SK-N-SH (cell line): ENCODE data around the gene CPT1C. TPM values are rescaled to one million over a fixed set of nuclear protein-coding genes. Genes with fewer than 3 reads are reported as not detected.
A peak's percentile ranks its signal among the peaks of the same experiment; 100 is the strongest.

Source experiments
- CTCF ChIA-PET: fragments of 300-600, 350-600 bp; formaldehyde crosslinking; extraction: SDS; loops from one replicate; lab custom pipeline; 2021; lab: Yijun Ruan, JAX
- POLR2A ChIA-PET: fragments of 350-600 bp; sonication (Branson Sonifier 250); formaldehyde crosslinking; extraction: SDS; loops from one replicate; lab custom pipeline; 2020; ENCODE audit warnings: antibody characterized with exemption, inconsistent platforms; lab: Yijun Ruan, JAX
- DNase-seq: peaks from one replicate; pipeline ENCODE4 v3.0.0; 2012
- H2AFZ ChIP-seq: fragments of 200-600 bp; sonication (generic); 2 replicates; pipeline ENCODE4 v1.8.1; 2016; ENCODE audit warnings: antibody characterized with exemption, mild to moderate bottlenecking, low read depth
- H3F3A ChIP-seq: fragments of 200-600 bp; sonication (generic); replicated peaks from 2 replicates; pipeline ENCODE3; 2016; ENCODE audit warnings: antibody characterized with exemption, mild to moderate bottlenecking; ENCODE audit not compliant: insufficient read depth
- H3K27ac ChIP-seq, 2 experiments: fragments of 200-500 bp in 1 of 2; fragments of 200-600 bp in 1 of 2; sonication (Bioruptor generic) in 1 of 2; sonication (generic), shearing (Covaris generic) in 1 of 2; 2 replicates each; pipeline versions ENCODE4 v1.5.1 to v1.6.1; 2014 to 2016; ENCODE audit warnings: low read depth in 2 of 2, inconsistent platforms in 1 of 2, low read length in 1 of 2, mild to moderate bottlenecking in 1 of 2, mixed read lengths in 1 of 2
- H3K27me3 ChIP-seq: fragments of 200-600 bp; sonication (generic), shearing (Covaris generic); 2 replicates; pipeline ENCODE4 v1.6.1; 2016; ENCODE audit warnings: mixed run types; ENCODE audit not compliant: insufficient read depth
- H3K36me3 ChIP-seq, 2 experiments: fragments of 200-500 bp in 1 of 2; fragments of 200-600 bp in 1 of 2; sonication (Bioruptor generic) in 1 of 2; sonication (generic) in 1 of 2; replicated peaks in 1 of 2; 2 replicates each; pipeline versions ENCODE3 to v1.5.1; 2014 to 2016; ENCODE audit warnings: low read length in 1 of 2, mild to moderate bottlenecking in 1 of 2; ENCODE audit not compliant: insufficient read depth in 2 of 2, control insufficient read depth in 1 of 2
- H3K4me1 ChIP-seq, 2 experiments: fragments of 200-500 bp in 1 of 2; fragments of 200-600 bp in 1 of 2; sonication (Bioruptor generic) in 1 of 2; sonication (generic), shearing (Covaris generic) in 1 of 2; 2 replicates each; pipeline versions ENCODE4 v1.5.1 to v1.6.1; 2014 to 2016; ENCODE audit warnings: low read depth in 1 of 2, low read length in 1 of 2, mixed run types in 1 of 2; ENCODE audit not compliant: insufficient read depth in 2 of 2, control insufficient read depth in 1 of 2
- H3K4me2 ChIP-seq: fragments of 200-600 bp; sonication (generic), shearing (Covaris generic); 2 replicates; pipeline ENCODE4 v1.6.1; 2017; ENCODE audit warnings: mixed run types
- H3K4me3 ChIP-seq, 2 experiments: fragments of 200-500 bp in 1 of 2; fragments of 200-600 bp in 1 of 2; sonication (Bioruptor generic) in 1 of 2; sonication (generic), shearing (Covaris generic) in 1 of 2; 2 replicates each; pipeline versions ENCODE4 v1.5.1 to v1.8.1; 2014 to 2016; ENCODE audit warnings: low read depth in 2 of 2, inconsistent platforms in 1 of 2, low read length in 1 of 2, mild to moderate bottlenecking in 1 of 2, mixed read lengths in 1 of 2, moderate library complexity in 1 of 2
- H3K79me2 ChIP-seq: fragments of 200-600 bp; sonication (generic); 2 replicates; pipeline ENCODE4 v1.8.1; 2017; ENCODE audit warnings: mild to moderate bottlenecking; ENCODE audit not compliant: insufficient read depth
- H3K9ac ChIP-seq: fragments of 200-600 bp; sonication (generic); 2 replicates; pipeline ENCODE4 v1.6.1; 2017; ENCODE audit warnings: mixed run types
- H3K9me2 ChIP-seq: fragments of 200-600 bp; sonication (generic); 2 replicates; pipeline ENCODE4 v1.6.1; 2017; ENCODE audit warnings: mixed run types
- H3K9me3 ChIP-seq: fragments of 200-600 bp; sonication (generic); 2 replicates; pipeline ENCODE4 v1.6.1; 2017; ENCODE audit warnings: mixed run types, mild to moderate bottlenecking, moderate library complexity
- H4K20me1 ChIP-seq: fragments of 200-600 bp; sonication (generic); 2 replicates; pipeline ENCODE4 v1.6.1; 2017; ENCODE audit warnings: mild to moderate bottlenecking, mixed run types; ENCODE audit not compliant: insufficient read depth
- CTCF ChIP-seq: fragments of 200-600 bp; sonication (generic); IDR thresholded peaks from 2 replicates; pipeline ENCODE4 v1.6.1; 2017; ENCODE audit warnings: antibody characterized with exemption, mild to moderate bottlenecking, moderate library complexity
- EP300 ChIP-seq, 2 experiments: IDR thresholded peaks; 2 replicates each; pipeline versions ENCODE4 v1.4.0 to v1.6.1; 2012; ENCODE audit warnings: borderline replicate concordance in 1 of 2, low read depth in 1 of 2, low read length in 1 of 2
- EZH2phosphoT487 ChIP-seq: fragments of 200-600 bp; sonication (generic); IDR thresholded peaks from 2 replicates; pipeline ENCODE4 v1.6.1; 2017; ENCODE audit warnings: low read depth, mixed run types, mild to moderate bottlenecking, antibody characterized with exemption, moderate library complexity, borderline replicate concordance
- FOXM1 ChIP-seq: IDR thresholded peaks from 2 replicates; pipeline ENCODE4 v1.4.0; 2012; ENCODE audit warnings: low read depth, mild to moderate bottlenecking
- GATA2 ChIP-seq: sonication (generic); formaldehyde crosslinking; IDR thresholded peaks from 2 replicates; pipeline ENCODE4 v1.5.0; 2020; ENCODE audit warnings: mild to moderate bottlenecking, missing genetic modification reagents
- JUND ChIP-seq: IDR thresholded peaks from 2 replicates; pipeline ENCODE4 v1.4.0; 2012
- MAX ChIP-seq: IDR thresholded peaks from 2 replicates; pipeline ENCODE4 v1.4.0; 2012; ENCODE audit warnings: low read depth
- MXI1 ChIP-seq: IDR thresholded peaks from 2 replicates; pipeline ENCODE4 v1.6.1; 2012; ENCODE audit warnings: mild to moderate bottlenecking, low read depth, low read length, improper control_type of control experiment
- PBX3 ChIP-seq: IDR thresholded peaks from 2 replicates; pipeline ENCODE4; 2012
- RAD21 ChIP-seq: IDR thresholded peaks from 2 replicates; pipeline ENCODE4 v1.6.1; 2012; ENCODE audit warnings: mild to moderate bottlenecking, low read length
- RCOR1 ChIP-seq: fragments of 150-350 bp; IDR thresholded peaks from 2 replicates; pipeline ENCODE4 v1.6.1; 2017; ENCODE audit warnings: antibody characterized with exemption, low read length
- RXRA ChIP-seq: IDR thresholded peaks from 2 replicates; pipeline ENCODE4 v1.4.0; 2012; ENCODE audit warnings: low read depth, mild to moderate bottlenecking, borderline replicate concordance
- SMC3 ChIP-seq: IDR thresholded peaks from 2 replicates; pipeline ENCODE4 v1.6.1; 2012; ENCODE audit warnings: low read depth, low read length, improper control_type of control experiment
- TCF12 ChIP-seq: IDR thresholded peaks from 2 replicates; pipeline ENCODE4 v1.4.0; 2012
- TEAD4 ChIP-seq: IDR thresholded peaks from 2 replicates; pipeline ENCODE4 v1.4.0; 2012; ENCODE audit warnings: mild to moderate bottlenecking, borderline replicate concordance; ENCODE audit not compliant: insufficient read depth
- USF1 ChIP-seq: IDR thresholded peaks from 2 replicates; pipeline ENCODE4 v1.4.0; 2012; ENCODE audit warnings: low read depth, borderline replicate concordance
- WGBS: methylation state at CpG from one replicate; pipeline ENCODE4 v1.1.6; 2017; ENCODE audit warnings: low lambda C conversion rate; 5-methylcytosine and 5-hydroxymethylcytosine counted together
- polyA plus RNA-seq, 3 experiments: library from polyadenylated mRNA; depleted of rRNA; stranded (reverse); fragments of >200 nt; gene quantifications; 2 replicates each; pipeline ENCODE4 v1.2.3, GENCODE V29; 2012

Gene CPT1C
- polyA plus RNA-seq, 1 of the 3 experiments (the other 2 are of a cell fraction): 139 TPM

- Histone ChIP-seq H3K4me2 (no peak overlapping the region), H3K9me3 (no peaks in the 10 kb centered on the region), H3K4me1 (peaks cover 12 to 16% of the 10 kb centered on the region in 2 experiments; a peak in 3 of 4 replicates), H3K27me3 (no peaks in the 10 kb centered on the region), H3K27ac (no peak overlapping the region), H4K20me1 (no peaks in the 10 kb centered on the region), H3K36me3 (no peaks in the 10 kb centered on the region), H3K4me3 (no peak overlapping the region), H3K9me2 (no peaks in the 10 kb centered on the region), H3F3A (peaks cover 18% of the 10 kb centered on the region), H3K79me2 (peaks cover 22% of the 10 kb centered on the region), H3K9ac (no peak overlapping the region), H2AFZ (no peak overlapping the region)
- ChIA-PET CTCF (interaction anchor here (1.4 to 4.9 kb wide), 3 partner anchors 9 to 20 kb away, joined by 6 to 31 read pairs (median 8); partner anchors contain the start of genes ADM5 and CPT1C), POLR2A (interaction anchor here (0.7 kb wide), 1 partner anchor 216 kb away, joined by 4 read pairs; the partner anchor contains the start of gene ALDH16A1)
- TF ChIP-seq RAD21: no peak
- TF ChIP-seq EP300 (IDR thresholded peaks at IDR 0.05; ENCODE audit: borderline replicate concordance in 1 of 2, low read depth in 1 of 2, low read length in 1 of 2): no peak
- no peak for TF ChIP-seq RCOR1
- TF ChIP-seq GATA2 (CRISPR knock-in tag): no peak
- TF ChIP-seq CTCF: no peak
- no peak for TF ChIP-seq SMC3
- TF ChIP-seq EZH2phosphoT487: no peak
- no peak for TF ChIP-seq JUND
- no peak for TF ChIP-seq TCF12
- TF ChIP-seq MAX: no peak
- no peak for TF ChIP-seq TEAD4
- TF ChIP-seq FOXM1: no peak
- no peak for TF ChIP-seq USF1
- no peak for DNase-seq
- WGBS: 89% methylated on average over 3 of the region's 3 CpGs
Observed at GRCh38 chr19:49669516-49669915, 21.4 kb upstream of the CPT1C start.

- H3K36me3 ChIP-seq: no peaks in the 10 kb centered on the region
- peaks cover 2% of the 10 kb centered on the region for H3K79me2 ChIP-seq
- peak overlapping the region in 1 of 2 experiments; percentile 23; a peak in 2 of 4 replicates for H3K4me3 ChIP-seq
- no peaks in the 10 kb centered on the region for H3K9me3 ChIP-seq
- H4K20me1 ChIP-seq: no peaks in the 10 kb centered on the region
- H3K9ac ChIP-seq: 0 out of 2 replicates have a peak overlapping the region, but pooled peaks have one; percentile 4
- H3K4me1 ChIP-seq: peaks cover 8 to 9% of the 10 kb centered on the region in 2 experiments; a peak in 2 of 4 replicates
- TF ChIP-seq SMC3 (peak; percentile 62), CTCF (peak; percentile 95), RAD21 (peak; percentile 62), RXRA (no peak), MXI1 (peak; percentile 54; the same call in 1 of the 2 replicates), PBX3 (peak; percentile 44)
- DNase-seq: peak; percentile 92
- 19% methylated on average over 27 of the region's 28 CpGs for WGBS
- H3K27ac ChIP-seq: peak overlapping the region; percentile 12 to 65; a peak in 3 of 4 replicates
- peaks cover 15% of the 10 kb centered on the region for H3F3A ChIP-seq
- ChIA-PET POLR2A (no interaction called here), CTCF (interaction anchor here (0.8 to 8.8 kb wide), 36 partner anchors 8 to 197 kb away, joined by 3 to 78 read pairs (median 4); partner anchors contain the start of genes ADM5, BCL2L12, CPT1C and IRF3)
- no peaks in the 10 kb centered on the region for H3K27me3 ChIP-seq
- peak overlapping the region; percentile 17; the same call in 1 of the 2 replicates for H3K4me2 ChIP-seq
- no peaks in the 10 kb centered on the region for H3K9me2 ChIP-seq
- peak overlapping the region; percentile 69; the same call in 1 of the 2 replicates for H2AFZ ChIP-seq
Observed at GRCh38 chr19:49672131-49672919, 18.6 kb upstream of the CPT1C start.
